Right lobe of liver (tissue), 6 donors: Measurements from ENCODE around the gene MTA1. TPM values are rescaled to one million over a fixed set of nuclear protein-coding genes. Genes with fewer than 3 reads are reported as not detected.

Experiments
- ATAC-seq, 4 donors: fragments of 200-7000 bp; cut with Tn5 transposase; one replicate each; pipeline ENCODE4 v1.9.1; 2020; ENCODE audit warnings: mild to moderate bottlenecking in 4 of 4, moderate library complexity in 4 of 4
- DNase-seq, 3 donors: peaks; one replicate each; pipeline ENCODE4 v3.0.0-alpha.2; 2020
- H3K27ac ChIP-seq, 3 donors: fragments of 200-600 bp; one replicate each; pipeline ENCODE4 v1.8.0; 2022
- H3K27me3 ChIP-seq, 2 donors: fragments of 200-600 bp; one replicate each; pipeline ENCODE4 v1.8.0; 2022
- H3K36me3 ChIP-seq, 4 donors: fragments of 200-600 bp; sonication (generic) in 1 of 4; one replicate each; pipeline versions ENCODE4 v1.5.1 to v1.8.0; 2017 to 2022; ENCODE audit warnings: control low read depth in 1 of 4
- H3K4me1 ChIP-seq, 4 donors: fragments of 200-600 bp; sonication (generic) in 1 of 4; one replicate each; pipeline versions ENCODE4 v1.5.1 to v1.8.0; 2017 to 2022; ENCODE audit warnings: control low read depth in 1 of 4
- H3K4me3 ChIP-seq, 3 donors: fragments of 200-600 bp; one replicate each; pipeline ENCODE4 v1.8.0; 2022
- H3K9me3 ChIP-seq, 4 donors: fragments of 200-600 bp; sonication (generic) in 1 of 4; one replicate each; pipeline versions ENCODE4 v1.5.1 to v1.8.0; 2017 to 2022; ENCODE audit warnings: control low read depth in 1 of 4
- CTCF ChIP-seq, 4 donors: fragments of 200-600 bp in 3 of 4; fragments of 450-650 bp in 1 of 4; IDR thresholded peaks; one replicate each; pipeline versions ENCODE4 v1.5.1 to v1.8.0; 2016 to 2022; ENCODE audit warnings: antibody characterized with exemption in 4 of 4, mild to moderate bottlenecking in 2 of 4
- POLR2A ChIP-seq: fragments of 450-650 bp; IDR thresholded peaks from one replicate; pipeline ENCODE4 v1.6.1; 2017; ENCODE audit warnings: antibody characterized with exemption, mild to moderate bottlenecking
- WGBS: methylation state at CpG from one replicate; pipeline ENCODE4 v1.1.6; 2018; ENCODE audit warnings: low coverage, low lambda C conversion rate; ENCODE audit not compliant: insufficient coverage; ENCODE audit errors: missing lambda C conversion rate; 5-methylcytosine and 5-hydroxymethylcytosine counted together
- intact Hi-C, 2 donors: fragments of 100-400 bp; cut with DNase I; formaldehyde crosslinking; loops; one replicate each; pipeline versions ENCODE4 v1.11.2 to v1.14.1; 2022
- total RNA-seq, 6 experiments: library from RNA; depleted of rRNA in 2 of 6; stranded (reverse); fragments of >200 nt in 2 of 6; fragmentation: NEBNext Ultra II Directional in 3 of 6; extraction: Animal tissue kit (Norgen Biotek cat#: 25700) in 3 of 6; gene quantifications; one replicate each; pipeline versions ENCODE4 v1.1.0 to v1.2.4, GENCODE V29; 2016 to 2023
- donor health status: DM: no; HTN: yes; CAD: no.
- donor health status: DM: no; HTN: no; CAD: no.
- donor health status: DM: no; HTN: no; CAD: no.
- donor health status: DM: no; HTN: yes; CAD: no.
- donor health status: DM: no; HTN: yes; CAD: no.

The MTA1 gene
- total RNA-seq, 6 experiments from 2014 or later, result 18.6 to 45.1 (median 29.2) TPM

GRCh38 chr14:105505101-105505500 is 85.5 kb downstream of the MTA1 start:
- Histone ChIP-seq H3K27ac (no peak overlapping the region), H3K9me3 (no peaks in the 10 kb centered on the region), H3K4me3 (no peak overlapping the region), H3K27me3 (no peaks in the 10 kb centered on the region), H3K4me1 (no peaks in the 10 kb centered on the region), H3K36me3 (no peaks in the 10 kb centered on the region)
- 100% methylated on average over 5 of the region's 16 CpGs for WGBS
- DNase-seq (no peak), ATAC-seq (peak in 1 of 4 donors; percentile 15)
- no peak for TF ChIP-seq CTCF (IDR thresholded peaks at IDR 0.05)
- TF ChIP-seq POLR2A, result no peak
- intact Hi-C loops, result no loop called here

GRCh38 chr14:105507247-105507646 is 87.6 kb downstream of the MTA1 start:
- ATAC-seq (no peak), DNase-seq (no peak)
- Histone ChIP-seq H3K27ac (no peak overlapping the region), H3K4me1 (no peaks in the 10 kb centered on the region), H3K9me3 (no peaks in the 10 kb centered on the region), H3K27me3 (no peaks in the 10 kb centered on the region), H3K36me3 (no peaks in the 10 kb centered on the region), H3K4me3 (no peak overlapping the region)
- 65% methylated on average over 15 of the region's 17 CpGs for WGBS
- intact Hi-C loops, result no loop called here
- TF ChIP-seq CTCF (IDR thresholded peaks at IDR 0.05) (no peak), POLR2A (no peak)

- no peaks in the 10 kb centered on the region for H3K27me3 ChIP-seq
- TF ChIP-seq POLR2A, result no peak
- TF ChIP-seq CTCF (IDR thresholded peaks at IDR 0.05), result no peak
- H3K4me1 ChIP-seq, result no peaks in the 10 kb centered on the region
- no peak overlapping the region for H3K27ac ChIP-seq
- H3K9me3 ChIP-seq, result no peaks in the 10 kb centered on the region
- no peak overlapping the region for H3K4me3 ChIP-seq
- intact Hi-C loops, result no loop called here
- DNase-seq (no peak), ATAC-seq (no peak)
- WGBS, result 79% methylated on average over 8 of the region's 16 CpGs
- no peaks in the 10 kb centered on the region for H3K36me3 ChIP-seq
Measured at GRCh38 chr14:105508069-105508468, 88.4 kb downstream of the MTA1 start.

GRCh38 chr14:105508601-105509000 is 89.0 kb downstream of the MTA1 start:
- ATAC-seq, result no peak
- DNase-seq, result no peak

More at GRCh38 chr14:105508601-105509000, 89.0 kb downstream of the MTA1 start:
- Histone ChIP-seq H3K4me3 (no peak overlapping the region), H3K36me3 (no peaks in the 10 kb centered on the region), H3K9me3 (no peaks in the 10 kb centered on the region), H3K27ac (no peak overlapping the region), H3K27me3 (no peaks in the 10 kb centered on the region), H3K4me1 (no peaks in the 10 kb centered on the region)
- intact Hi-C loops, result no loop called here
- TF ChIP-seq CTCF (IDR thresholded peaks at IDR 0.05), result no peak
- no peak for TF ChIP-seq POLR2A
- 78% methylated on average over 8 of the region's 12 CpGs for WGBS
